CMK (cell line): ENCODE measurements around the gene CFAP206.

ENCODE experiments used
- DNase-seq: peaks from one replicate; pipeline ENCODE4 v3.0.0-alpha.2; 2010; ENCODE audit warnings: low read depth

The CFAP206 gene, protein sequence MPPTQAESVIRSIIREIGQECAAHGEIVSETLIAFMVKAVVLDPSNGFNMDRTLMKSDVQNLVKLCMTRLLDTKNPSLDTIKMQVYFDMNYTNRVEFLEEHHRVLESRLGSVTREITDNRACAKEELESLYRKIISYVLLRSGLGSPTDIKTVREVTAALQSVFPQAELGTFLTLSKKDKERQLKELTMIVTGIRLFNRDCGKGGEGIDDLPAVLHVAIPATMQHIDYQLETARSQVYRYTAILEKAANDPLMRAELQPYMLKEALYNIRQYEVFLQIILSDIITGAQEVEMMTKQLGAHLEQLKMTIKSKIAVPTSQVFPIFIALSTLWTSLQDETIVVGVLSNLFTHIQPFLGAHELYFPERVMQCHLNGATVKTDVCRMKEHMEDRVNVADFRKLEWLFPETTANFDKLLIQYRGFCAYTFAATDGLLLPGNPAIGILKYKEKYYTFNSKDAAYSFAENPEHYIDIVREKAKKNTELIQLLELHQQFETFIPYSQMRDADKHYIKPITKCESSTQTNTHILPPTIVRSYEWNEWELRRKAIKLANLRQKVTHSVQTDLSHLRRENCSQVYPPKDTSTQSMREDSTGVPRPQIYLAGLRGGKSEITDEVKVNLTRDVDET

DNA sequence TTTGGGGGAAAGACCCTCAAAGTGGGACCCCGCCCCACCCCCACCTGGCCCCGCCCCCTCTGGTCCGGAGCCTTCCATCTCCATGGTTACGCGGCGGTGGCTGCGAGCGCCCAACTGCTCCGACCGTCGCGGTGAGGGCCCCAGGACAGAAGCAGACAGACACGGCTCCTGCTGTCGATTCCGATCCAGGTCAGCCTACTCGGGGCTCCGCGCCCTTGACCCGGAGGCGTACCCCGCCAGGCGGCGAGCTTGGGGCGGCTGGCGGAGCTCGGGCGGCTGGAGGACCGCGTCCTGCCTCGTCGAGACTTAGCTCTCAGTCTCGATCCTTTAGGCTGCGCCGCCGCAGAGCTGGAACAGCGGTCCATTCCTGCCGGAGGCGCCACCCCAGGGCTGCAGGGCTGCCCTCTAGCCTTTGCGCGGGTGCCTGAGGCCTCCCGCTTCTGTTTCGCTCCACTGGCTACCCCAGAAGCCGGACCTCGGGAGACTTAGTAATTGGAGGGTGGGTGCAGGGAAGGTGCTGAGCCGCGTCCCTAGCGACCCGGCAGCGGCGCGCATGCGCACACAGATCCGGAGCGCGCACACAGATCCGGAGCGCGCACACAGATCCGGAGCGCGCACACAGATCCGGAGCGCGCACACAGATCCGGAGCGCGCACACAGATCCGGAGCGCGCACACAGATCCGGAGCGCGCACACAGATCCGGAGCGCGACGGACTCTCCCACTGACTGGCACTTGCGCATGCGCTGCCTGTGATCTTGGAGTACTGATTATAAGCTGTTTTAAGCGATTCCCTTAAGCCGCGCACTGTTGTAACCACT lies at the start of gene CFAP206:
Gene CFAP206, plus strand, starts transcription at position 72 of the 820 bp plus-strand sequence. CDS start 1,868 bp downstream, outside the sequence.
- peak; percentile 68 for DNase-seq

DNA sequence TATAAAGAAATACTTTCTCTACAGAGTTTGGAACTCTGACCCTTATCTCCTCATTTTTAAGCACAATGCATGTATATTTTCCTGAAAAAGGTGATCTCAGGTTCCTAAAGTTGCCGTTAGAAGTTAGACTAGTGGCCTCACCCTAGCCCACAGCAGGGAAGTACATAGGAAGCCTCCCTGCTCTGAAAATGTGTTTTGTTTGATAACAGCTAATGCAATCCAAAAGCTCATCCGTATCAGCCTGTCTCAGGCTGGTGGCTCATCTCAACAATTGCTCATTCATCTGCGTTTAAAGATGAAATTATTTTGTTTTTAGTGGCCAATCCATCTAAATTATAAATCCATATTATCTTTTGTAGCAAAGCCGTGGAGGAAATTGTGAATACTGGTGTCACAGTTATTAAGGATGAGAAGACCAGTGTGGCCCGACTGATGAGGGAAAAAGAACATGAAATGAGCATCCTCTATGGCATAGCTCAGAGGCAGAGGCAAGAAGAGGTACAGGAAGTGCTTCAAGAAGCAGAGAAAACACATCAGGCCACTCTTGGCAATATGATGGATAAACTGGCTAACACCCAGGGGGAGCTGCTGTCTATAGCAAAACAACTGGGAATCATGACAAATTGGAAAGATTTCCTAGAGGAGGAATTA lies 43.0 kb upstream of the CFAP206 start:
- peak; percentile 90 for DNase-seq

DNA sequence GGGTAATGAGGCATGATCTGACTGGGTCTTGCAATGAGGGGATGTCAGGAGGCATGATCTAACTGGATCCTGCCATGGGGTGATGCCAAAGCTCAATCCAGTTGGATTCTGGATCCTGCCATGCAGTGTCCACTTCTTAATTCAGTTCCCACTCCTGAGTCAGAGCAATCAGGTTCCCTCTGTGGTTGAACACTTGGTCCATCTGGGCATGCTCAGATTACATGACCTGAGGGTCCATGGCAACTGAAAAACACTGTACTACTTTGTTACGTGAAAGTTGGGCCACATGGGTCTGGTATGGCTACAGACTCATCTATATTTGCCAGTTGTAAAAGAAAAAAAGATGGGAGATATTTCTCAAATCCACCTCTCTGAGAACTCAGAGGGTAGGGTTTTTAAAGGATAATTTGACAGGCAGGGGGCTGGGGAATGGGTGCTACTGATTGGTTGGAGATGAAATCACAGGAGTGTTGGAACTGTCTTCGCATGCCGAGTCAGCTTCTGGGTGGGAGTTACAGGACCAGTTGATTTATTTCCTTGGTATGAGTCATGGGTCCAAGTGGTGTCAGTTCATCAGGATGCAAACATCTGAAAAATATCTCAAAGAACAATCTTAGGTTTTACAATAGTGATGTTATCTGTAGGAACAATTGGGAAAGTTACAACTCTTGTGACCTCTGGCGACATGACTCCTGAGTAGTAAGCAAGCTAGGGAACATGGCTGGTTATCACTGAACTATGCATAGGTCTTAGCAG lies 41.5 kb upstream of the CFAP206 start:
- DNase-seq = no peak

DNA sequence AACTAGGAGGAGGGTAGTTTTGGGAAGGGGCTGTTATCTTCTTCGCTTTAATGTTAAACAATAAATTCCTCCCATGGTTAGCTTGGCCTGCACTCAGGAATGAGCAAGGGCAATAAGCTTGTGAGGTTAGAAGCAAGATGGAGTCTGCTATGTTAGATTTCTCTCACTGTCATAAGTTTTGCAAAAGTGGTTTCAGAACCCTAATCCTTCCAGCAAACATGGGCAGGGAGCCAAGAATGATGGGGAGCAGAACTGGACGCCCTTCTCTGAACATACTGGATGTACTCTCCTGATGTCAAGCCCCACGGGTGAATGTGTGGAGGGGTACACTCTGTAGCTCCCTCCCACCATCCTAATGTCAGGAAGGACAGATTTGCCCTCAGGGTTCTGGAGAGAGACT lies 40.9 kb upstream of the CFAP206 start:
- no peak for DNase-seq

DNA sequence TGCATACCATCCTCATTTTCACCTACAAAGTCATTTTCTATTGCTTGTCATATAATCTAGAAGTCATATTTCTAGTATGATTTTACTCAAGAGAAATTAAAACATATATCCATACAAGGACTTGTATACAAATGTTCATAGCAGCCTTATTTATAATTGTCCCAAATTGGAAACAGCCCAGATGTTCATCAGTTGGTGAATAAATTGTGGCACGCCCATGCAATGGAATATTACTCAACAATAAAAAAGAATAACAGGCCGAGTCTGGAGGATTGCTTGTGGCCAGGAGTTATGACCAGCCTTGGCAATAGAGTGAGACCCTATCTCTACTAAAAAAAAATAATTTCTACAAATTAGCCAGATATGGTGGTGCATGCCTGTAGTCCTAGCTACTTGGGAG lies 34.4 kb upstream of the CFAP206 start:
- no peak for DNase-seq

DNA sequence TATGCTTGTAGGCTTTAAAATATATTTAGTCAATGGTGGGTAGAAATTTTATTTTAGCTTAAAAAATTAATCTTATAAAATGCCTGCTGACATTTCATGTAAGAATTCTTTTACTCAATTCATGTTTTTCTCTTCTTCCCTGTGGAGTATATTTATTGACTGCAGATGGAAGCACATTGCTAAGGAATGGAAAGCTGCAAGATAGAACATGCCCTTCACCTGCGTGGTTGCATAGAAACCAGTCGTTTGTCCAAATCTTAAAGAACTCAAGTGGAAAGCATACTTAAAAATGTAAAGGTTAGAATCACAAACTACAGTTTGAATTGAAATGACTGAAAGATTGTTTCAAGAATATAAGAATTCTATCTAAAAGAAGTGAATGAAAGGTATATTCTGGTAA lies 32.5 kb upstream of the CFAP206 start:
- no peak for DNase-seq

DNA sequence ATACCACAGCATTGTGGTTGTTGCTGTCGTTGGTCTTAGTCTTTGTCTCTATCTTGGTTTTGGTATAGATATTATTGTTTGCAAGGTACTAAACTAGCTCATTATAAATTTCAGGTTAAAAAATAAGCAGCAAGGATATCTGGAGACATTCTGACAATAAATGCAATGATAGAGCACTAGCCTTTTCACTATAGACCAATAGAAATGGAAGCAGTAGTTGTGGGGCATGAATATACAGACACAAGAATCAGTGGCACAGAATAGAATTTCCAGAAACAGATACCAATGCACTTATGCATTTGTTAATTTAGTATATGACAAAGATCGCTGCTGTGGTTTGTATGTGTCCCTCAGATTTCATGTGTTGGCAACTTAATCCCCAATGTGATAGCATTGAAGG lies 31.1 kb upstream of the CFAP206 start:
- DNase-seq = no peak

DNA sequence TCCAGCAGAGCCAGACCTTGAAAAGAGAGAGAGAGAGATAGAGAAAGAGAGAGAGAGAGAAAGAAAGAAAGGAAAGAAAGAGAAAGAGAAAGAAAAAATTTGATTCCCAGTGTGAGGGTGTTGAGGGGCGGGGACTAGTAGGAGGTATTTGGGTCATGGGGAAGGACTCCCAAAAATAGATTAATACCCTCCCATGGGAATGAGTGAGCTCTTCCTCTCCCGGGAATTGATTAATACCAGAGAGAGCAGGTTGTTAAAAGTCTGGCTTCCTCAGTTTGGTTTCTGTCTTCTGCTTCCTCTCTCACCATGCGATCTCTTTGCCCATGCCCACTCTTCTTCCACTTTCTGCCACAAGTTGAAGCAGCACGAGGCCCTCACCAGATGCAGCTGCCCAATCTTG lies 28.8 kb upstream of the CFAP206 start:
- DNase-seq = no peak

DNA sequence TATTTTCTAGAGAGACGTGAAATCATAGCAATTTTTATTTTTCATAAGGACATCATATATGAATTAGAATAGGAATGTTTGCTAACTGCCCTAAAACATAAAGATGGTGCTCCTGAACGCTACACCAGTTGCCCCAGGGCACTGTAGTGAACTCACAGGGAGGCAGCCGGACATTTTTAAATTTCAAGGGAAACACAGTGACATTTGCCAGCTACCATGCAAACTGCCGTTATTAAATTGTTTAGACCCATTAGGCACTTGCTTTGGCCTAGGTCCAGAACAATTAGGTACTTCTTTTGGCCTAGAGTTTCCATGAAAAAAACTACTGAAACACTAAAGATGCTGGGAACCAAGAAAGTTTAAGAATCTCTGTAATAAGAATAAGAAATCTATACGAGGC lies 24.9 kb upstream of the CFAP206 start:
- DNase-seq = no peak

DNA sequence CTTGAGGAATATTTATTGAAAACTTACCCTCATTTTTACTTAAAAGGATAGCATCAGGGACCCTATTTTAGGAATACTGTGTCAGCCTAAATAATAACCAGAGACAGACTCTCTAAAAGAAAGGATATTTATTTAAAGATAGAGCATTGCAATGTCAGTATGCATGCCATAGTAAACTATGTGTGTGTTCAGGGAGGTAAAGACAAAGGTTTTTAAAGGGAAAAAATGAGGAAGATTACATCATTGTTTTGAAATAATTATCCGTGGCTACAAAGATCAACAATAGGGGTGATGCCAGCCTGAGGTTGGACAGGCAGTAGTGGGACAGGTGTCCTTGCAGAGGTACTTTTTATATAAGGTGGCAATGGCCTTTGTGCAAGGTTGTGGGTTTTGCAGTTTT lies 23.7 kb upstream of the CFAP206 start:
- DNase-seq = no peak

DNA sequence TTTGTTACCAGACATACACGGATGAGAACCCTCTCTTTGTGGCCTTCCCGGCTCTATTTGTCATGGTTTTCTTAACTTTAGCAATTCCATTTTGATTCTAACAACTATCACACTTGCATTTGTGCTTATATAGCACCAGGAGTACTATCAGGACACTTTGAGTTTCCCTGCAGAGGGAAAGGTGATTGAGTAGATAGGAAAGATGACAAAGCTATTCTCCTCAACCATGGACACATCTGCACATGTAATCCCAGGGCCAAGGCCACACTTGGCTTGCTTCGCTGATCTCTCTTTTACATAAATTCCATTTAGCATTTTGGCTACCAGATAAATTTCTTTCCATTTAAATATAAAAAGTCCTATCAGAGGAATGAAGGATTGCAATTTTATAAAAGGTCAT lies 23.3 kb upstream of the CFAP206 start:
- DNase-seq = no peak

DNA sequence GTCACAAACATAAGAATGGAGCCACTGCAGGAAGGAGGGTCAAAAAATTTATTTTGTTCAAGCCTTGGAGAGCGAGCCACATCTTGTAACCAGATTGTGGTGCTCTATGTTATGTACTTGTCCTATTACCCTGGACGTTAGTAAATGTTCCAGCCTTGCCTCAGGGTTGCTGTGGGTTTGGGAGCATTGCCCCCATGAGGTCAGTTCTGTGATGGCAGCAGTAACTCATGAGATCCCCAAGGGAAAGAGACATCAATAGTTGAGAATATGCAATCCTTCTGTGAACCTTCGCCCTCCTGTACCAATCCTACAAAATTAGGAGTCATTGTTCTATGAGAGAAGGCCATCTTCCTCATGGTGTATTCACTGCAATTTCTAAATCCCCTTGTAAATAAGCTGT lies 16.4 kb upstream of the CFAP206 start:
- no peak for DNase-seq

DNA sequence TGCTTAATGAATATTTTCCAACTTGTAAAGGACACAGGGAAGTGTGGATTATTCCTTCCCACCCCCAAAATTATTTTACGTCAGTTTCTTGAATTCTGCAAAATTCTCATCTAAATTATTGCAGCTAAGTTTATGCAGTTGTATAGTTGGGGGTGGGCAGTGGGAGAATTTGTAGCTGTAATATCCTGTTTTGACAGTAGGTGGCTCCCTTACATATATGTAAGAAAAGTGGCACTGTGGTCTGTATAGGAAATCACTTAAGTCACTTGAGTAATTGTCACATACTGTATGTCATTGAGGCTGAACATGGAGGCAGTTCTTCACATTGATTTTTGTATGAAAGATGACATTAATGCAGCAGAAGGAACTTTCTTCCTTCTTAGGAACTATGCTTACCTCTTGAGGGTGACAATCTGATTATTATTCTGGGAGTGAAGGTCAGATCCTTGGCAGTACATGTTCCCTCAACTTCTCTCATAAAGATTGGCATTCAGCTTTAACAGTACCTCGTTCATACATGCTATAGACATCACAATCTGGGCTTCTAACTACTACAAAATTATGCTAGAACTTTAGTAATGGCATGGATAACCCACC lies 14.6 kb upstream of the CFAP206 start:
- no peak for DNase-seq

DNA sequence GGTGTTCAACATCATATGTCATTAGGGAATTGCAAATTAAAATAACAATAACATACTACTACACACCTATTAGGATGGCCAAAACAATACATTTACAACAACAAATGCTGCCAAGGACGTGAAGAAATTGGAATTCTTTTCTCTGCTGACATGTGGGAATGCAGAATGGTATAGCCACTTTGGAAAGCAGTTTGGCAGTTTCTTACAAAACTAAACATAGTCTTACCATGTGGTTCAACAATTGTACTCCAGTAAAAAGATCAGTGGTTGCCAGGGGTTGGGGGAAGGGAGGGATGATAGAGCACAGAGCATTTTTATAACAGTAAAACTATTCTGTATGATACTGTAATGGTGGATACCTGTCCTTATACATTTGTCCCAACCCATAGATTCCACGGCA lies 12.3 kb upstream of the CFAP206 start:
- DNase-seq = no peak

DNA sequence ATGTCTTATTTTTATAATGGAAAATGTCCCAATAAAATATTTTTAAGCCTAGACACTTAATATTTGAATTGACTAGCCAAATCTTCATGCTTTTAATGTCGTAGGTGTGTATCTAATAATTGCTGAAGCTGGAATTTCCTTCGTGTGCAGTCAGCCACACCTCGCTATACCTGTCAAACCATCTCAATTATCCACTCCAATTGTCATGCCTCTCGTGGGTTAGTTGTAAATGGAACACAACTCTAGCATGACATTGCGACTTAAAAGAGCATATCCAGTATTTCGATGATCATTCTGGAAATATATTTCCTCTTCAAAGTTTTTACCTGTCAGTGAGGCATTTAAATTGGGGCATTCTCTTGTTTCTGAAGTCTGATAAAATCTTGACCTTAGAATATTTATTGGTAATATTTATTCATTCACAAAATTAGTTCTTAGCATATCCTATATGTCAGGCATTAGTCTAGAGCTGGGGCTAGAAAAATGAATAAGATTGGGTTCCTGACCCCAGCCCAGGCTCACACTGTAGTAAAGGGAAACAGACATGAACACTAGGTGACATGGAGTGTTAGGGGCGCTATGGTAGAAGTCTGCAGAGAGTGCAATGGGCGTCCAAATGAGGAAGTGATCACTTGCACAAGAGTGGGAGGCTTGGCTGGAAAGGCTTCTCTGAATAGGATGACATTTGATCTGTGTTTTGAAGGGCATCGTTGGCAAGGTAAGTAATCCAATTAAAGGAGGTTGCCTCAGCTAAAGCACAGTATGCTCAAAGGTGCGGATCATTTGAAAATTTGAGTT lies 11.0 kb upstream of the CFAP206 start:
- DNase-seq = no peak

DNA sequence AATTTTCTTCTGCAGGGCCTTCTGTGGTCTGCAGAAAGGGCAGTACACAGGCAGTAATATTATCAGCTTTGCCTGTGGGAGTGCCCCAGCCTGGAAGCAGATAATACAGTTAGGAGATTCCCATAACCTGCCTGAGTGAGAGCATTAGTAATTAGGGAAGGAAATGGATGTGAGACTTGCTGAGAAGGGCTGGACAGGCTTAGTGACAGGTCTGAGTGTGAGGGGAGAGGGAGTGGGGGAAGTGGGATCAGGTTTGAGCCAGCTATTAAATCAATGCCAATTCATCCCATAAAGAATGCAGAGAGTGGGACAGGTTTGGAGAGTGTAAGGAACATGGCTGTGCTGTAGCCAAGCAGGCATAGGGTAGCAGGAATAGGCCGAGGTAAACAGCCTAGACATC lies 10.1 kb upstream of the CFAP206 start:
- DNase-seq = no peak

DNA sequence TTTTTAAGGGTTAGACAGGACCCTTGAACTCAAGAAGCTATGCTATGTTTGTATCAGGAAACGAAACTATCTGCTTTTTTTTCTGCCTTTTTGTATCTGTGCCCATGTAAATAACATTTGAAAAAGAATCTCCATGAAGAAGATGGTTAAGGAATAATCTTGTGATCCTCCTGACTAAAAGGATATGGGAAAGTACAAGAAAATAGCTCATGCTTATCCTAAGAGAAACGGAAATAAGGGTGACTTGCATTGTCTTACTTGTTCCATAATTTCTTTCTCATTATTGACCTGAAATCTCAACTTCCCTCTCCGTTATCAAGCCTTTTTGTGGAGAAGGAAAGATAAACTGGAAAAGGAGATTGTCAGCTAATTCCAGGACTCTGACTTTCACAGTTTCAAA lies 5.9 kb upstream of the CFAP206 start:
- DNase-seq = no peak

DNA sequence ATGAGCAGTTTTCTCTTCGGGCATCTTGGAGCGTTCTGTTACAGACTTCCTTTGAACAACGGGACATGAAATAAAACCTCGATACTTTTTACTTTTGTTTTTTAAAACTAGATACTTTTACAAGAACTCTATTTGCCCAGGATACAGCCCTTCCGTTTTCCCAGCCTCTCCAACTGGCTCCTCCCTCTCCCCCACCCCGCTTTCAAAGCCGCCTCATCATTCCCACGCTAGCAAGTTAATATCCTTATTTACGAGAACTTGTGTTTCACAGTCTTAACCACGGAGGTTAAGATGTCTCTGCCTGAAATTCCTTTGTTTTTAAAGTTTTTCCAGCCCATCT lies 241 bp upstream of the CFAP206 start:
- no peak for DNase-seq

DNA sequence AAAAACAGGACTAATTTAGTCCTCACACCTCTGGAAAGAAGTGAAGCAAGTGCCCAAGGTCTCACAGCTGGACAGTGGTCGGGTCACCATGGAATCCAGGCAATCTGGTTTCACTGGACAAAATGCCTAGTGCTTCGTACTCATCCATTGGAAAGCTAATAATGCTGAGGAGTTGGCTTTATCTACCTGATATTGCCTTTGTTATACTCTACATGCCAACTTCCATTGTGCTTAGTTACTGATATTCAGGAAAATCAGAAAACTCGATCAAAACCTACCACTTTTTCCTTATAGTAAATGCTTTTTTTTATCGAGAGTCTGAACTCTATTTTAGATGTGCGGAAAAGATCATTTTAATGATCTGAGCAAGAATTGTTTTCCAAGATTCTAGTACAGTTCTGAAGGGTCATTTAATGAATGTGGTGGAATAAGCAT lies 966 bp downstream of the CFAP206 start:
- no peak for DNase-seq

DNA sequence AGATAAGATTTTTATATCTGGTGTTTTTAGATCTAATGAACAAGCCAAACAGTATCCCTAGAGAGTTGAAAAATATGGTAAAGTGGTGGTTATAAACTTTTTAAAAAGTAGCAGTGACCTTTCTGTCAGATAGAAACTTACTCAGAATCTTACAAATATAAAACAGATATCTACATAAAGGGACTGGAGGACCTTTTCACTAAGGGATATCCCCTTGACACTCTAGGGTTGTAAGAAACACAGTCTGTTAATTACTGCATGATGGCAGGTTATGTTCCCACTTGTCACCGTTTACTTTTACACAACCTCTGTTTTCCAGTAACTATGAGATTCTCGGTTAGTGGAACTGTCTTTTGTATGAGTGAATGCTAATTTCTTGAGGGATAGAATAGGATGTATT lies 11.5 kb downstream of the CFAP206 start:
- DNase-seq = no peak

DNA sequence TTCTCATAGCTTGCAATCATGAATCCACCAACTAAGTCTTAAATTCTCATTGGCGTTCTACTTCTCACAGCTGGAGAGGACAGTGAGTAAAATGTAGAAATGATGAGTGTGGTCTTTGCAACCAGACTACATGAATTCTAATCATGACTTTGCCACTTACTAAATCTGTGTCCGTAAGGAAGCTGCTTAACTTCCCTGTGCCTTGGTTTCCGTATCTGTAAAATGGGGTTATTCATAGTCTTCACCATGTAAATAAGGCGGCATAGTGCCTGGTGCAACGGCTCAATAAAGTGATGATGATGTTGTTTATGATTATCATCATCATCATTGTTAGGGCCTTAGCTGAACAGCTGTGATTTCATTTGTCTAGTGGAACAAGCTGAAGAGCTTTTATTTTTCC lies 12.6 kb downstream of the CFAP206 start:
- DNase-seq = no peak
